HG03378 (cell line): ENCODE measurements around the gene ASCL5.

Source experiments
- ATAC-seq: cut with Tn5 transposase; IDR thresholded peaks from one replicate; pipeline ENCODE4 v1.9.1; 2021; ENCODE audit warnings: mild to moderate bottlenecking, moderate library complexity; ENCODE audit not compliant: unreplicated experiment

Gene ASCL5

GRCh38 chr1:201088395-201088794 is 38.6 kb downstream of the ASCL5 start:
- no peak for ATAC-seq

GRCh38 chr1:201085902-201086735 is 40.9 kb downstream of the ASCL5 start:
- no peak for ATAC-seq

GRCh38 chr1:201084295-201084694 is 42.7 kb downstream of the ASCL5 start:
- no peak for ATAC-seq

GRCh38 chr1:201083741-201084140 is 43.2 kb downstream of the ASCL5 start:
- no peak for ATAC-seq

- ATAC-seq: no peak
Observed at GRCh38 chr1:201080135-201080534, 46.8 kb downstream of the ASCL5 start.

- ATAC-seq: no peak
Observed at GRCh38 chr1:201077736-201078135, 49.2 kb downstream of the ASCL5 start.

GRCh38 chr1:201077116-201077515 is 49.9 kb downstream of the ASCL5 start:
- no peak for ATAC-seq

- no peak for ATAC-seq
Observed at GRCh38 chr1:201076092-201076491, 50.9 kb downstream of the ASCL5 start.

- no peak for ATAC-seq
Observed at GRCh38 chr1:201074018-201074417, 53.0 kb downstream of the ASCL5 start.

- no peak for ATAC-seq
Observed at GRCh38 chr1:201072922-201073321, 54.1 kb downstream of the ASCL5 start.

- ATAC-seq: no peak
Observed at GRCh38 chr1:201072149-201072548, 54.8 kb downstream of the ASCL5 start.

GRCh38 chr1:201069636-201070035 is 57.3 kb downstream of the ASCL5 start:
- no peak for ATAC-seq

- no peak for ATAC-seq
Observed at GRCh38 chr1:201068976-201069375, 58.0 kb downstream of the ASCL5 start.

- no peak for ATAC-seq
Observed at GRCh38 chr1:201066986-201067385, 60.0 kb downstream of the ASCL5 start.

- no peak for ATAC-seq
Observed at GRCh38 chr1:201065686-201066085, 61.3 kb downstream of the ASCL5 start.

GRCh38 chr1:201064806-201065205 is 62.2 kb downstream of the ASCL5 start:
- no peak for ATAC-seq
